Breast epithelium (tissue), 4 donors: ENCODE results near the gene PRKN. TPM values are rescaled to one million over a fixed set of nuclear protein-coding genes. Genes with fewer than 3 reads are reported as not detected.

ENCODE experiments used
- DNase-seq, 2 donors: peaks; one replicate each; pipeline ENCODE4 v3.0.0-alpha.2; 2019; ENCODE audit warnings: low spot score in 2 of 2
- H3K27ac ChIP-seq, 2 donors: fragments of 200-600 bp; sonication (generic) in 1 of 2; one replicate each; pipeline ENCODE4 v1.5.1; 2016 to 2019; ENCODE audit warnings: mild to moderate bottlenecking in 1 of 2
- H3K27me3 ChIP-seq, 2 donors: fragments of 200-600 bp; sonication (generic) in 1 of 2; one replicate each; pipeline versions ENCODE4 v1.5.1 to v1.6.0; 2017 to 2019; ENCODE audit warnings: control low read depth in 1 of 2, mild to moderate bottlenecking in 1 of 2
- H3K36me3 ChIP-seq: fragments of 200-600 bp; one replicate; pipeline ENCODE4 v1.5.1; 2019
- H3K4me1 ChIP-seq, 2 donors: fragments of 200-600 bp; sonication (generic); one replicate each; pipeline ENCODE4 v1.5.1; 2016 to 2019; ENCODE audit warnings: control low read depth in 1 of 2
- H3K4me3 ChIP-seq, 3 donors: fragments of 200-600 bp; sonication (generic); 1 replicate in 2 of 3; 2 replicates in 1 of 3; pipeline ENCODE4 v1.5.1; 2016 to 2019; ENCODE audit warnings: mild to moderate bottlenecking in 3 of 3, moderate library complexity in 2 of 3
- H3K9me3 ChIP-seq, 2 donors: fragments of 200-600 bp; sonication (generic) in 1 of 2; one replicate each; pipeline ENCODE4 v1.5.1; 2016 to 2019; ENCODE audit warnings: control low read depth in 1 of 2
- POLR2A ChIP-seq: fragments of 450-650 bp; IDR thresholded peaks from one replicate; pipeline ENCODE4 v1.6.1; 2016; ENCODE audit warnings: antibody characterized with exemption, mild to moderate bottlenecking, moderate library complexity
- POLR2AphosphoS5 ChIP-seq, 3 donors: sonication (generic); formaldehyde crosslinking; IDR thresholded peaks; one replicate each; pipeline ENCODE4 v1.6.1; 2017; ENCODE audit warnings: antibody characterized with exemption in 3 of 3
- intact Hi-C: fragments of 100-400 bp; cut with DNase I; formaldehyde crosslinking; loops from one replicate; pipeline ENCODE4 v1.15.1; 2023; ENCODE audit warnings: low total_unique reads
- total RNA-seq, 3 donors: library from RNA; depleted of rRNA; stranded (reverse); fragments of >200 nt; gene quantifications; one replicate each; pipeline ENCODE4 v1.1.0, GENCODE V29; 2016
- TF ChIP-seq, protein P1 (sequence below), 3 donors: fragments of 450-650 bp; IDR thresholded peaks; one replicate each; pipeline ENCODE4 v1.5.1; 2016 to 2017; ENCODE audit warnings: antibody characterized with exemption in 3 of 3, mild to moderate bottlenecking in 3 of 3, moderate library complexity in 3 of 3

PRKN gene
- total RNA-seq, 3 donors from 2014 or later, result 7.2 to 19.0 (median 11.2) TPM

DNA sequence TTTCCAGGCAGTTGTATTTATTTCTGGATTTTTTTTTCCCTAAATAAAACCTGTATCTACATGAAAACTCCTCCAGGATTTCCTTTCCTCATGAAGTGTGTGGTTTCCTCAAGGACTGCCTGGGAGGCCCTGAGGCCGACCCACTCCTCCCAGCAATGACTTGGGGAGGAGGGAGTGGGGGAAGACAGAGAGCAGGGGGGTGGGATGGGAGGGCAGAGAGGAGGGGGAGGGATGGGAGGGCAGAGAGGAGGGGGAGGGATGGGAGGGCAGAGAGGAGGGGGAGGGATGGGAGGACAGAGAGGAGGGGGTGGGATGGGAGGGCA lies 1291.9 kb downstream of the PRKN start:
- H3K36me3 ChIP-seq, result no peaks in the 10 kb centered on the region
- no peak for DNase-seq
- no peak overlapping the region for H3K4me3 ChIP-seq

DNA sequence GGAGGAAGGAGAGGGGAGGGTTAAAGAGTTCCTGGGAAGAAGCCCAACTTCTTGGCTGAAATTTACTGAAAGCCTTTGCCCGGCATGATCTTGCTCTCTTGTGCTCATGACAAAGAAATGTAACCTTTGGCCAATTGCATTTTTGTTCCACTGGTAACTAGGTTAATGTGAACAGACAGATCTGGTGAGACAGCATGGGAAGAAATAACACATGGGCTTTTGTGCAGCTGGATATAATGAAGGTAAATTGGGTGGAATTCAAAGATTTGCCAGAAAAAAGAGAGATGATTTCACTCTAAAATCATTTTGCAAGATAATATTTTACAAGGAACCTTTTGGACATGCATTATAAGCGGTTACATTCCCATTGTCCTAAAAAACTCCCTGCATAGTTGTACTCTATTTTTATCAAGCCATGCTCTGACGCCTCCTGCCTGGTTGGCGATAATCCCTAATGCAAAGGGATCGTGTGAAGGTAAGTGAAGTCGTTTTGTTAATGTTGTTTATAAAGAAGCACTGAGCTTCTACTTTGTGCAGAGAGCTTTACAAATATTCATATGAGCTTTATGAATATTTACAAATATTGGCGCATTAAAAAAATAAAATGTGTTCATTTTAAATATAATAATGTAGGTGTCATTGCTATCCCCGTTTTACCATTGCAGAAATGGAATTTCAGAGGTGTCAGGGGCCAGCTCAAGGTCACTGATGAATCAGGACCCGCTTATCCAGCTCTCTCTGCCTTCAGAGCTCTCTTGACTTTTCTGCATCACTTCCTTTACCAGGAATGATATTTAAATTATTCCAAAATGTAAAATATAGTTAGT lies 1292.4 kb downstream of the PRKN start:
- no peaks in the 10 kb centered on the region for H3K27me3 ChIP-seq
- peak overlapping the region; percentile 79 to 80 for H3K27ac ChIP-seq
- H3K36me3 ChIP-seq, result no peaks in the 10 kb centered on the region
- intact Hi-C loops, result no loop called here
- H3K9me3 ChIP-seq, result no peaks in the 10 kb centered on the region
- H3K4me3 ChIP-seq, result peak overlapping the region in 1 of 3 donors; percentile 5
- H3K4me1 ChIP-seq, result peaks cover 0 to 3% of the 10 kb centered on the region in 2 donors
- TF ChIP-seq POLR2A (no peak), POLR2AphosphoS5 (IDR thresholded peaks at IDR 0.05) (peak in 1 of 3 donors; percentile 48)
- TF ChIP-seq, protein P1, sequence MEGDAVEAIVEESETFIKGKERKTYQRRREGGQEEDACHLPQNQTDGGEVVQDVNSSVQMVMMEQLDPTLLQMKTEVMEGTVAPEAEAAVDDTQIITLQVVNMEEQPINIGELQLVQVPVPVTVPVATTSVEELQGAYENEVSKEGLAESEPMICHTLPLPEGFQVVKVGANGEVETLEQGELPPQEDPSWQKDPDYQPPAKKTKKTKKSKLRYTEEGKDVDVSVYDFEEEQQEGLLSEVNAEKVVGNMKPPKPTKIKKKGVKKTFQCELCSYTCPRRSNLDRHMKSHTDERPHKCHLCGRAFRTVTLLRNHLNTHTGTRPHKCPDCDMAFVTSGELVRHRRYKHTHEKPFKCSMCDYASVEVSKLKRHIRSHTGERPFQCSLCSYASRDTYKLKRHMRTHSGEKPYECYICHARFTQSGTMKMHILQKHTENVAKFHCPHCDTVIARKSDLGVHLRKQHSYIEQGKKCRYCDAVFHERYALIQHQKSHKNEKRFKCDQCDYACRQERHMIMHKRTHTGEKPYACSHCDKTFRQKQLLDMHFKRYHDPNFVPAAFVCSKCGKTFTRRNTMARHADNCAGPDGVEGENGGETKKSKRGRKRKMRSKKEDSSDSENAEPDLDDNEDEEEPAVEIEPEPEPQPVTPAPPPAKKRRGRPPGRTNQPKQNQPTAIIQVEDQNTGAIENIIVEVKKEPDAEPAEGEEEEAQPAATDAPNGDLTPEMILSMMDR (IDR thresholded peaks at IDR 0.05), result no peak
- DNase-seq, result peak in 1 of 2 donors; percentile 38

More for the DNA sequence above, 1291.9 kb downstream of the PRKN start:
- Histone ChIP-seq H3K27me3 (no peaks in the 10 kb centered on the region), H3K4me1 (peaks cover 0 to 3% of the 10 kb centered on the region in 2 donors), H3K27ac (peak overlapping the region; percentile 74 to 79), H3K9me3 (no peaks in the 10 kb centered on the region)
- intact Hi-C loops, result no loop called here
- TF ChIP-seq POLR2AphosphoS5 (IDR thresholded peaks at IDR 0.05), result no peak
- no peak for TF ChIP-seq POLR2A
- TF ChIP-seq, protein P1 (IDR thresholded peaks at IDR 0.05), result no peak

DNA sequence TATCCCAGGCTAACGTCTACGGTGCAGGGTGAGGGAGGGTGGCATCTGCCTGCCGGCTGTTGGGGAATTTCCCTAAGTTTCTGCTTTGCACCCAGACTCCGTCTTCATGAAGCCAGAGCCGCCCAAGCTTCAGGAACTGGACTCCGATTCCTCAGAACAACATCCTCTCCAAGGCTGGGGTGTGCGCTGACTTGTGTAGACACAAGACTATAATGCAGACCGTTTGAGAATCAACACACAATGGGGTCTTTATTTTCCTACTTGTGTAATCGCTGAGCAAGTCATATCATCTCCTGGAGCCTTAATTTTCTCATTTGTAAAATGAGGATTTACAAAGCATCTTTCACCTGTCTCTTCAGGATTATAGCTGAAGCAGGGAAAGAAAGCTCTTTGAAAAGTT lies 1293.2 kb downstream of the PRKN start:
- H3K9me3 ChIP-seq, result no peaks in the 10 kb centered on the region
- H3K27ac ChIP-seq, result peak overlapping the region; percentile 79 to 80
- TF ChIP-seq POLR2A (no peak), POLR2AphosphoS5 (IDR thresholded peaks at IDR 0.05) (no peak)
- TF ChIP-seq, protein P1 (IDR thresholded peaks at IDR 0.05), result no peak
- no peaks in the 10 kb centered on the region for H3K36me3 ChIP-seq
- H3K4me3 ChIP-seq, result peak overlapping the region in 2 of 3 donors; percentile 8 to 9
- intact Hi-C loops, result no loop called here
- no peak for DNase-seq
- H3K4me1 ChIP-seq, result peaks cover 0 to 3% of the 10 kb centered on the region in 2 donors
- no peaks in the 10 kb centered on the region for H3K27me3 ChIP-seq

DNA sequence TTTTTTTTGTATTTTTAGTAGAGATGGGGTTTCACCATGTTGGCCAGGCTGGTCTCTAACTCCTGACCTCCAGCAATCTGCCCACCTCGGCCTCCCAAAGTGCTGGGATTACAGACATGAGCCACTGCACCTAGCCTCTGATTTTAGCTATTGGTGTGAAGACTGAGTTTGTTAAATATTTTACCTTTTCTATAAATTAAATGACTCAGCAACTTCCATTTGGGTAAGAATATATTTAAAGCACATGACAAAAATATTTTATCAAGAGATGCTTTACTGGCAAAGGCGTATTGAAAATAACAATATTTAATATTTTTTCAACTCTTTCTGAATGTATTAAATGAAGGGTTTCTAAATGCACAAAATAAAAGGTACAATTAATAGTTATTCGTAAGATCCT lies 1295.0 kb downstream of the PRKN start:
- intact Hi-C loops, result no loop called here
- Histone ChIP-seq H3K36me3 (no peaks in the 10 kb centered on the region), H3K27ac (no peak overlapping the region), H3K9me3 (no peaks in the 10 kb centered on the region), H3K27me3 (no peaks in the 10 kb centered on the region), H3K4me3 (no peak overlapping the region), H3K4me1 (no peaks in the 10 kb centered on the region)
- no peak for TF ChIP-seq POLR2A
- no peak for TF ChIP-seq POLR2AphosphoS5 (IDR thresholded peaks at IDR 0.05)
- TF ChIP-seq, protein P1 (IDR thresholded peaks at IDR 0.05), result no peak
- DNase-seq, result no peak

DNA sequence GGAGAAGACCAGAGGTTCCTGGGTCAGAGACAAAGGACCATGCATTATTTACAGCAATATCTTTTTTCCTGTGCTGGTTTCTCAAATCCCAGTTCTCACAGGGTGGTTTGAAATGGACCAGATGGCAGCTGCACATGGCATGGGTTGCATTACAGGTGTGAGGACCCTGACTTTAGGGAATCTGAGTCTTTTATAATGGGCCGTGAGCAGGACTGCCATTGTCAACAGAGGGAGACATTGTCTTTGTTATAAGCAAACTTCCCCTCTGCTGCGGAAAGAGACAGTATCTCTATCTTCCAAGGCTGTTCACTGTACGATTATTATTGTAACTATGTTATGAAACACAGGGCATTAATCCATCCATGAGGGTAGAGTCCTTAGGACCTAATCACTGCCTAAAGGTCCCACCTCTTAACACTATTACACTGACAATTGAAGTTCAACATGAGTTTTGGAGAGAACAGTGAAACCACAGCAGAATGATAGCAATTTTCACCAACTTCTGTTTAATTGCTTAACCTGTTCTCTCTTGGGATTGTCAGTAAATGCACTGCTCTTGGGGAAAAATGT lies 1297.6 kb downstream of the PRKN start:
- Histone ChIP-seq H3K4me3 (no peak overlapping the region), H3K27ac (no peak overlapping the region), H3K9me3 (no peaks in the 10 kb centered on the region), H3K36me3 (no peaks in the 10 kb centered on the region), H3K4me1 (no peaks in the 10 kb centered on the region), H3K27me3 (no peaks in the 10 kb centered on the region)
- DNase-seq, result no peak
- intact Hi-C loops, result no loop called here
- TF ChIP-seq POLR2A, result no peak
- TF ChIP-seq, protein P1 (IDR thresholded peaks at IDR 0.05), result no peak
- TF ChIP-seq POLR2AphosphoS5 (IDR thresholded peaks at IDR 0.05), result no peak
